Measurements from ENCODE around the gene SCLT1. TPM values are rescaled to one million over a fixed set of nuclear protein-coding genes. Genes with fewer than 3 reads are reported as not detected.

SCLT1 gene
- total RNA-seq, 1 experiment from 2014 or later: 15.9 TPM

GRCh38 chr4:129040471-129040870, 52.9 kb downstream of the SCLT1 start:
- ChIA-PET POLR2A (ENCODE audit: unreplicated experiment) (no interaction called here), CTCF (no interaction called here)
- Histone ChIP-seq H3K9me3 (ENCODE audit: insufficient read depth, low read depth) (no peaks in the 10 kb centered on the region), H3K9me2 (ENCODE audit: insufficient read depth) (no peaks in the 10 kb centered on the region; the same call in 1 of the 2 replicates), H4K20me1 (ENCODE audit: insufficient read depth) (no peaks in the 10 kb centered on the region), H3K4me3 (no peak overlapping the region), H3K79me2 (ENCODE audit: low read depth) (no peaks in the 10 kb centered on the region), H3K4me2 (no peak overlapping the region), H3K27ac (no peak overlapping the region), H3K27me3 (ENCODE audit: insufficient read depth, low read depth) (no peaks in the 10 kb centered on the region), H3K36me3 (ENCODE audit: low read depth) (no peaks in the 10 kb centered on the region), H3F3A (ENCODE audit: insufficient read depth, low read depth) (no peaks in the 10 kb centered on the region), H3K4me1 (replicated peaks; ENCODE audit: insufficient read depth) (no peaks in the 10 kb centered on the region), H2AFZ (no peak overlapping the region)
- intact Hi-C loops (cut with micrococcal nuclease; ENCODE audit: unreplicated experiment): no loop called here
- no TSS peak for BruUV-seq (replicated peaks)
- DNase-seq: no peak
- TF ChIP-seq CTCF (conservative IDR thresholded peaks at IDR 0.05): no peak
- TF ChIP-seq EZH2 (IDR thresholded peaks at IDR 0.05; ENCODE audit: low read depth): no peak

GRCh38 chr4:129037093-129037492, 56.2 kb downstream of the SCLT1 start:
- Histone ChIP-seq H4K20me1 (ENCODE audit: insufficient read depth) (no peaks in the 10 kb centered on the region), H3K4me3 (no peak overlapping the region), H2AFZ (no peak overlapping the region), H3F3A (ENCODE audit: insufficient read depth, low read depth) (no peaks in the 10 kb centered on the region), H3K36me3 (ENCODE audit: low read depth) (no peaks in the 10 kb centered on the region), H3K4me2 (no peak overlapping the region), H3K27me3 (ENCODE audit: insufficient read depth, low read depth) (no peaks in the 10 kb centered on the region), H3K27ac (no peak overlapping the region), H3K9me2 (ENCODE audit: insufficient read depth) (no peaks in the 10 kb centered on the region; the same call in 1 of the 2 replicates), H3K9me3 (ENCODE audit: insufficient read depth, low read depth) (no peaks in the 10 kb centered on the region), H3K79me2 (ENCODE audit: low read depth) (no peaks in the 10 kb centered on the region), H3K4me1 (replicated peaks; ENCODE audit: insufficient read depth) (no peaks in the 10 kb centered on the region)
- DNase-seq: no peak
- CTCF ChIA-PET: no interaction called here
- intact Hi-C loops (cut with micrococcal nuclease; ENCODE audit: unreplicated experiment): no loop called here
- TF ChIP-seq CTCF (conservative IDR thresholded peaks at IDR 0.05) (no peak), EZH2 (IDR thresholded peaks at IDR 0.05; ENCODE audit: low read depth) (no peak)
- BruUV-seq (replicated peaks): no TSS peak
- POLR2A ChIA-PET (ENCODE audit: unreplicated experiment): no interaction called here

- Histone ChIP-seq H2AFZ (no peak overlapping the region), H3K9me3 (ENCODE audit: insufficient read depth, low read depth) (peaks cover 11% of the 10 kb centered on the region), H3K4me2 (no peak overlapping the region), H3K4me1 (replicated peaks; ENCODE audit: insufficient read depth) (no peaks in the 10 kb centered on the region), H3F3A (ENCODE audit: insufficient read depth, low read depth) (no peaks in the 10 kb centered on the region), H3K9me2 (ENCODE audit: insufficient read depth) (no peaks in the 10 kb centered on the region), H3K27ac (no peak overlapping the region), H3K79me2 (ENCODE audit: low read depth) (no peaks in the 10 kb centered on the region), H3K27me3 (ENCODE audit: insufficient read depth, low read depth) (no peaks in the 10 kb centered on the region), H3K36me3 (ENCODE audit: low read depth) (no peaks in the 10 kb centered on the region), H3K4me3 (no peak overlapping the region), H4K20me1 (ENCODE audit: insufficient read depth) (no peaks in the 10 kb centered on the region)
- intact Hi-C loops (cut with micrococcal nuclease; ENCODE audit: unreplicated experiment): no loop called here
- POLR2A ChIA-PET (ENCODE audit: unreplicated experiment): no interaction called here
- BruUV-seq (replicated peaks): no TSS peak
- CTCF ChIA-PET: no interaction called here
- DNase-seq: no peak
- no peak for TF ChIP-seq CTCF (conservative IDR thresholded peaks at IDR 0.05)
- TF ChIP-seq EZH2 (IDR thresholded peaks at IDR 0.05; ENCODE audit: low read depth): no peak
Measured at GRCh38 chr4:129014566-129015509, 78.5 kb downstream of the SCLT1 start.

Data from PC-9 (cell line).